K562 (cell line): ENCODE measurements around the gene GTPBP1. TPM values are rescaled to one million over a fixed set of nuclear protein-coding genes. Genes with fewer than 3 reads are reported as not detected.

Source experiments
- ATAC-seq: fragments of 200-7000 bp; cut with Tn5 transposase; 3 replicates; pipeline ENCODE4 v1.9.1; 2020; ENCODE audit warnings: moderate library complexity
- BruUV-seq: library from RNA; stranded (reverse); fragments of 400-500 nt; replicated peaks from 2 replicates; lab custom pipeline; 2021; lab: Mats Ljungman, UMichigan
- CTCF ChIA-PET: fragments of 300-600 bp; formaldehyde crosslinking; extraction: SDS; loops from one replicate; lab custom pipeline; 2021; ENCODE audit warnings: low intra/inter-chr PET ratio; lab: Yijun Ruan, JAX
- POLR2A ChIA-PET: fragments of 300-600, 350-650 bp; sonication (Branson Sonifier 250); formaldehyde crosslinking; extraction: SDS; loops from one replicate; lab custom pipeline; 2021; ENCODE audit warnings: antibody characterized with exemption, inconsistent platforms; lab: Yijun Ruan, JAX
- DNase-seq, 4 experiments: peaks; one replicate each; pipeline versions ENCODE4 v3.0.0 to v3.0.0-alpha.2; 2011 to 2018; ENCODE audit warnings: low spot score in 3 of 4, mixed read lengths in 3 of 4; ENCODE audit errors: extremely low read depth in 1 of 4
- FAIRE-seq: peaks from 2 replicates; lab custom pipeline; 2011; peaks lifted over from hg19 to GRCh38; lab: Jason Lieb, UNC
- H2AFZ ChIP-seq: 2 replicates; pipeline ENCODE4 v1.6.0; 2011; ENCODE audit warnings: low read depth, low read length, control low read depth, inconsistent platforms
- H3K27ac ChIP-seq: fragments of 200-600 bp; 3 replicates; pipeline ENCODE4 v1.8.0; 2011; ENCODE audit warnings: low read depth, mild to moderate bottlenecking, control low read depth, inconsistent platforms, low read length, moderate library complexity, mixed read lengths; ENCODE audit errors: extremely low read depth
- H3K27me3 ChIP-seq, 2 experiments: fragments of 300-600 bp in 1 of 2; 2 replicates in 1 of 2; 3 replicates in 1 of 2; pipeline versions ENCODE4 v1.6.0 to v1.8.0; 2011; ENCODE audit warnings: inconsistent platforms in 2 of 2, low read length in 2 of 2, mild to moderate bottlenecking in 1 of 2, mixed read lengths in 1 of 2, moderate library complexity in 1 of 2; ENCODE audit not compliant: control insufficient read depth in 2 of 2, insufficient read depth in 2 of 2
- H3K36me3 ChIP-seq: fragments of 300-600 bp; 3 replicates; pipeline ENCODE4 v1.8.0; 2011; ENCODE audit warnings: mild to moderate bottlenecking, low read length, inconsistent platforms; ENCODE audit not compliant: control insufficient read depth, insufficient read depth
- H3K4me1 ChIP-seq, 2 experiments: fragments of 200-600 bp in 1 of 2; replicated peaks in 1 of 2; 2 replicates in 1 of 2; 3 replicates in 1 of 2; pipeline versions ENCODE4 v1.5.1 to v1.8.0; 2011; ENCODE audit warnings: inconsistent platforms in 2 of 2, low read length in 2 of 2, mild to moderate bottlenecking in 1 of 2, mixed read lengths in 1 of 2, moderate library complexity in 1 of 2; ENCODE audit not compliant: control insufficient read depth in 2 of 2, insufficient read depth in 2 of 2
- H3K4me2 ChIP-seq: 2 replicates; pipeline ENCODE4 v1.6.1; 2011; ENCODE audit warnings: low read length, control low read depth, inconsistent platforms, mixed read lengths; ENCODE audit not compliant: insufficient read depth
- H3K4me3 ChIP-seq: fragments of 200-600 bp; sonication (generic), shearing (Covaris generic); 2 replicates; pipeline ENCODE4 v1.5.1; 2016; ENCODE audit warnings: control low read depth, inconsistent platforms
- H3K79me2 ChIP-seq: fragments of 200-600 bp; 3 replicates; pipeline ENCODE4 v1.8.0; 2011; ENCODE audit warnings: low read length, inconsistent platforms; ENCODE audit not compliant: control insufficient read depth, insufficient read depth
- H3K9ac ChIP-seq, 2 experiments: 2 replicates each; pipeline versions ENCODE4 v1.6.0 to v1.6.1; 2011; ENCODE audit warnings: low read depth in 2 of 2, low read length in 2 of 2, control low read depth in 1 of 2, inconsistent platforms in 1 of 2, mild to moderate bottlenecking in 1 of 2, mixed read lengths in 1 of 2; ENCODE audit not compliant: insufficient read depth in 1 of 2
- H3K9me1 ChIP-seq: one replicate; pipeline ENCODE4 v1.6.0; 2011; ENCODE audit warnings: inconsistent platforms, mild to moderate bottlenecking, low read length, moderate library complexity; ENCODE audit not compliant: control insufficient read depth, insufficient read depth
- H3K9me3 ChIP-seq: replicated peaks from 2 replicates; pipeline ENCODE4 v1.5.1; 2011; ENCODE audit warnings: low read depth, low read length, inconsistent platforms; ENCODE audit not compliant: control insufficient read depth, insufficient read depth
- H4K20me1 ChIP-seq: replicated peaks from 2 replicates; pipeline ENCODE4 v1.6.1; 2011; ENCODE audit warnings: low read length, inconsistent platforms, mixed read lengths; ENCODE audit not compliant: control insufficient read depth, insufficient read depth
- ATF1 ChIP-seq, 2 experiments: fragments of 450-650 bp in 1 of 2; IDR thresholded peaks; 2 replicates each; pipeline ENCODE4 v1.6.1; 2016; ENCODE audit warnings: missing compliant biosample characterization in 1 of 2, missing genetic modification characterization in 1 of 2
- DLX4 ChIP-seq: fragments of 250-450 bp; sonication (Bioruptor Pico); IDR thresholded peaks from 2 replicates; pipeline ENCODE4 v1.6.1; 2021; ENCODE audit warnings: mild to moderate bottlenecking
- HES1 ChIP-seq: fragments of 450-650 bp; IDR thresholded peaks from 2 replicates; pipeline ENCODE4 v1.6.1; 2016; ENCODE audit warnings: low read depth, mild to moderate bottlenecking, moderate library complexity
- MYC ChIP-seq, 2 experiments: fragments of 250-450 bp in 1 of 2; sonication (Bioruptor Pico) in 1 of 2; IDR thresholded peaks; 2 replicates each; pipeline versions ENCODE4 v1.5.1 to v1.6.1; 2012 to 2021; ENCODE audit warnings: low read depth in 2 of 2, borderline replicate concordance in 1 of 2, improper control_type of control experiment in 1 of 2, low read length in 1 of 2, mild to moderate bottlenecking in 1 of 2, moderate library complexity in 1 of 2
- REST ChIP-seq, 2 experiments: fragments of 450-650 bp; formaldehyde crosslinking in 1 of 2; IDR thresholded peaks; 2 replicates each; pipeline versions ENCODE4 v1.4.0 to v1.6.1; 2014 to 2020; ENCODE audit warnings: mild to moderate bottlenecking in 2 of 2, borderline replicate concordance in 1 of 2, low read depth in 1 of 2
- SIN3B ChIP-seq: fragments of 450-650 bp; IDR thresholded peaks from 2 replicates; pipeline ENCODE4 v1.6.1; 2017; ENCODE audit warnings: low read depth, mild to moderate bottlenecking, moderate library complexity
- ZBTB5 ChIP-seq: fragments of 450-650 bp; IDR thresholded peaks from 2 replicates; pipeline ENCODE4 v1.6.1; 2017; ENCODE audit warnings: antibody characterized with exemption
- ZNF431 ChIP-seq: sonication (generic); formaldehyde crosslinking; IDR thresholded peaks from 2 replicates; pipeline ENCODE4 v1.8.0; 2022; ENCODE audit warnings: mild to moderate bottlenecking, missing genetic modification reagents
- WGBS: fragments of 100-300 bp; shearing (Covaris generic); methylation state at CpG from one replicate; pipeline ENCODE4 v1.1.6; 2016; ENCODE audit warnings: low coverage, mixed read lengths; ENCODE audit not compliant: insufficient coverage; ENCODE audit errors: missing lambda C conversion rate; 5-methylcytosine and 5-hydroxymethylcytosine counted together
- in situ Hi-C: fragments of 300-500 bp; cut with MboI; formaldehyde crosslinking; loops from 4 replicates; pipeline ENCODE4 v1.15.0; 2018; ENCODE audit warnings: inconsistent platforms, mixed read lengths
- intact Hi-C: fragments of 100-400 bp; cut with micrococcal nuclease; formaldehyde crosslinking; loops from 2 replicates; pipeline ENCODE4 v1.14.2; 2022
- polyA plus RNA-seq, 8 experiments: library from polyadenylated mRNA; depleted of rRNA in 4 of 8; stranded (reverse) in 5 of 8; unstranded in 3 of 8; fragments of >200 nt; fragmentation: Nextera tagmentation in 2 of 8; fragmentation: Illumina TruSeq in 1 of 8; extraction: Ambion mirVana in 2 of 8; extraction: Trizol in 1 of 8; gene quantifications; 2 replicates each; pipeline versions ENCODE4 v1.2.1 to v1.2.3, GENCODE V29; 2011 to 2014; ENCODE audit warnings: inconsistent platforms in 1 of 8, missing spikeins in 1 of 8
- total RNA-seq, 7 experiments: library from RNA; depleted of rRNA in 6 of 7; stranded (reverse); fragments of >200 nt in 6 of 7; fragmentation: Illumina TruSeq in 2 of 7; extraction: Trizol in 2 of 7; gene quantifications; 2 replicates each; pipeline versions ENCODE4 v1.2.1 to v1.2.3, GENCODE V29; 2011 to 2021; ENCODE audit warnings: low replicate concordance in 1 of 7

The GTPBP1 gene
- total and polyA plus RNA-seq, 9 of the 15 experiments (the other 6 are each of a cell fraction or from before 2014, with no cell fraction given) = 0.83 to 53.2 (median 23.3) TPM

- TF ChIP-seq DLX4 (no peak), MYC (IDR thresholded peaks at IDR 0.05; ENCODE audit: low read depth, low read length) (no peak), MYC (CRISPR knock-in tag; IDR thresholded peaks at IDR 0.05; ENCODE audit: borderline replicate concordance, low read depth) (no peak)
These were observed 69.9 kb downstream of the GTPBP1 start (continued) for GRCh38 chr22:38775656-38776055.

GRCh38 chr22:38776086-38776485 lies 70.3 kb downstream of the GTPBP1 start:
- Histone ChIP-seq H3K9me3 (no peaks in the 10 kb centered on the region), H3K9me1 (no peaks in the 10 kb centered on the region), H3K9ac (no peak overlapping the region; a peak in 1 of 4 replicates), H3K4me1 (peaks cover 0 to 15% of the 10 kb centered on the region in 2 experiments; a peak in 4 of 5 replicates), H3K4me3 (no peak overlapping the region), H3K79me2 (no peaks in the 10 kb centered on the region), H2AFZ (no peak overlapping the region), H3K27ac (no peak overlapping the region), H3K27me3 (no peaks in the 10 kb centered on the region), H3K4me2 (no peak overlapping the region), H4K20me1 (no peaks in the 10 kb centered on the region), H3K36me3 (no peaks in the 10 kb centered on the region)
- CTCF ChIA-PET = no interaction called here
- intact Hi-C loops = no loop called here
- no peak for DNase-seq
- 43% methylated on average over 2 of the region's 6 CpGs for WGBS
- no peak for ATAC-seq
- in situ Hi-C loops = no loop called here
- POLR2A ChIA-PET = interaction anchor here (0.9 kb wide), 1 partner anchor 9 kb away, joined by 3 read pairs; no protein-coding TSS in a partner anchor
- no TSS peak for BruUV-seq
- FAIRE-seq = no peak
- TF ChIP-seq REST (IDR thresholded peaks at IDR 0.05; ENCODE audit: borderline replicate concordance) = no peak
- TF ChIP-seq REST (CRISPR knock-in tag; IDR thresholded peaks at IDR 0.05; ENCODE audit: low read depth) = no peak
- no peak for TF ChIP-seq ZNF431
- TF ChIP-seq SIN3B = no peak
- no peak for TF ChIP-seq ZBTB5
- TF ChIP-seq HES1 = no peak
- TF ChIP-seq ATF1 (CRISPR knock-in tag; IDR thresholded peaks at IDR 0.05) = no peak
- TF ChIP-seq ATF1 (tag; IDR thresholded peaks at IDR 0.05) = no peak
